ENCODE data around the gene CAP1.
A peak's percentile ranks its signal among the peaks of the same experiment; 100 is the strongest.
"Not testable (repeated sequence)": the region's sequence is repeated elsewhere in the genome, so short reads cannot be mapped to it uniquely, and the experiment has no call there.

Gene CAP1

GRCh38 chr1:40032240-40032891 lies 8.2 kb upstream of the CAP1 start:
- DNase-seq = peak; percentile 53

- no peak for DNase-seq
These were observed 5.7 kb upstream of the CAP1 start for GRCh38 chr1:40034869-40035268.

- no peak for DNase-seq
These were observed 4.0 kb upstream of the CAP1 start for GRCh38 chr1:40036574-40036973.

- DNase-seq = not testable (repeated sequence)
These were observed 3.3 kb upstream of the CAP1 start for GRCh38 chr1:40037254-40037653.

- no peak for DNase-seq
These were observed 1.8 kb upstream of the CAP1 start for GRCh38 chr1:40038697-40039096.

GRCh38 chr1:40039245-40039756 lies 1.2 kb upstream of the CAP1 start:
- peak; percentile 58 for DNase-seq

GRCh38 chr1:40039757-40040510 lies 595 bp upstream of the CAP1 start:
- peak; percentile 58 for DNase-seq

GRCh38 chr1:40041466-40041838 lies 923 bp downstream of the CAP1 start:
- DNase-seq = no peak

- no peak for DNase-seq
These were observed 1.8 kb downstream of the CAP1 start for GRCh38 chr1:40042341-40042740.

GRCh38 chr1:40044110-40044509 lies 3.6 kb downstream of the CAP1 start:
- DNase-seq = no peak

GRCh38 chr1:40045182-40045581 lies 4.7 kb downstream of the CAP1 start:
- DNase-seq = no peak

- no peak for DNase-seq
These were observed 5.2 kb downstream of the CAP1 start for GRCh38 chr1:40045766-40046165.

- DNase-seq = no peak
These were observed 6.7 kb downstream of the CAP1 start for GRCh38 chr1:40047276-40047675.

GRCh38 chr1:40047769-40048168 lies 7.2 kb downstream of the CAP1 start:
- DNase-seq = no peak

GRCh38 chr1:40049725-40050124 lies 9.2 kb downstream of the CAP1 start:
- no peak for DNase-seq

- DNase-seq = no peak
These were observed 10.3 kb downstream of the CAP1 start for GRCh38 chr1:40050863-40051262.

- DNase-seq = no peak
These were observed 12.8 kb downstream of the CAP1 start for GRCh38 chr1:40053138-40053887.

GRCh38 chr1:40056519-40057309 lies 16.2 kb downstream of the CAP1 start:
- DNase-seq = no peak

- DNase-seq = no peak
These were observed 16.9 kb downstream of the CAP1 start for GRCh38 chr1:40057310-40058030.

- DNase-seq = no peak
These were observed 17.5 kb downstream of the CAP1 start for GRCh38 chr1:40058097-40058452.

GRCh38 chr1:40058453-40059337 lies 18.2 kb downstream of the CAP1 start:
- DNase-seq = no peak

Data from NCI-H345 (cell line).